Spinal cord (tissue), 10 donors: ENCODE data around the gene KDM2B. TPM values are rescaled to one million over a fixed set of nuclear protein-coding genes. Genes with fewer than 3 reads are reported as not detected.

ENCODE experiments used
- DNase-seq, 6 donors: peaks; one replicate each; pipeline versions ENCODE4 v3.0.0 to v3.0.0-alpha.2; 2013 to 2015; ENCODE audit warnings: low spot score in 6 of 6, low read depth in 4 of 6
- H3K27ac ChIP-seq: one replicate; pipeline ENCODE4 v1.5.1; 2013; ENCODE audit warnings: low read depth, low read length, control low read depth
- H3K27me3 ChIP-seq: one replicate; pipeline ENCODE4 v1.6.1; 2013; ENCODE audit warnings: low read length; ENCODE audit not compliant: control insufficient read depth, insufficient read depth
- H3K36me3 ChIP-seq: one replicate; pipeline ENCODE4 v1.6.1; 2013; ENCODE audit warnings: low read length; ENCODE audit not compliant: control insufficient read depth, insufficient read depth
- H3K4me1 ChIP-seq: one replicate; pipeline ENCODE4 v1.6.1; 2013; ENCODE audit warnings: low read length; ENCODE audit not compliant: control insufficient read depth, insufficient read depth
- H3K4me3 ChIP-seq: one replicate; pipeline ENCODE4 v1.5.1; 2013; ENCODE audit warnings: low read depth, low read length, control low read depth
- H3K9me3 ChIP-seq: one replicate; pipeline ENCODE4 v1.6.1; 2013; ENCODE audit warnings: low read length; ENCODE audit not compliant: control insufficient read depth, insufficient read depth
- WGBS: methylation state at CpG from one replicate; pipeline ENCODE4 v1.1.5; 2013; ENCODE audit warnings: missing lambda C conversion rate; ENCODE audit not compliant: insufficient coverage; 5-methylcytosine and 5-hydroxymethylcytosine counted together
- polyA plus RNA-seq, 2 donors: library from polyadenylated mRNA; unstranded; fragments of 120-200 nt; gene quantifications; one replicate each; pipeline ENCODE4 v1.2.1, GENCODE V29; 2013; ENCODE audit not compliant: insufficient read length in 2 of 2
- total RNA-seq, 2 donors: library from RNA; depleted of rRNA in 1 of 2; stranded (reverse); fragments of 120-200 nt in 1 of 2; fragments of >200 nt in 1 of 2; gene quantifications; one replicate each; pipeline versions ENCODE4 v1.2.3 to v1.2.4, GENCODE V29; 2013 to 2014
- donor health status: healthy.

Gene KDM2B
- total and polyA plus RNA-seq, 4 donors = 26.8 to 58.3 (median 43.8) TPM

GRCh38 chr12:121538699-121539061, 42.1 kb downstream of the KDM2B start:
- peak overlapping the region; percentile 30 for H3K4me3 ChIP-seq
- H3K4me1 ChIP-seq = peaks cover 31% of the 10 kb centered on the region
- no peak overlapping the region for H3K27ac ChIP-seq
- DNase-seq = no peak
- H3K36me3 ChIP-seq = peaks cover 5% of the 10 kb centered on the region
- no peaks in the 10 kb centered on the region for H3K9me3 ChIP-seq
- 76% methylated on average over 4 of the region's 5 CpGs for WGBS
- no peaks in the 10 kb centered on the region for H3K27me3 ChIP-seq

- Histone ChIP-seq H3K27ac (peak overlapping the region; percentile 96), H3K4me3 (peak overlapping the region; percentile 53), H3K9me3 (no peaks in the 10 kb centered on the region), H3K27me3 (no peaks in the 10 kb centered on the region), H3K4me1 (peaks cover 31% of the 10 kb centered on the region), H3K36me3 (peaks cover 7% of the 10 kb centered on the region)
- 1% methylated on average over 74 of the region's 83 CpGs for WGBS
- peak in 2 of 6 donors; percentile 38 to 55 for DNase-seq
Observed at GRCh38 chr12:121537814-121538698, 42.8 kb downstream of the KDM2B start.

DNA sequence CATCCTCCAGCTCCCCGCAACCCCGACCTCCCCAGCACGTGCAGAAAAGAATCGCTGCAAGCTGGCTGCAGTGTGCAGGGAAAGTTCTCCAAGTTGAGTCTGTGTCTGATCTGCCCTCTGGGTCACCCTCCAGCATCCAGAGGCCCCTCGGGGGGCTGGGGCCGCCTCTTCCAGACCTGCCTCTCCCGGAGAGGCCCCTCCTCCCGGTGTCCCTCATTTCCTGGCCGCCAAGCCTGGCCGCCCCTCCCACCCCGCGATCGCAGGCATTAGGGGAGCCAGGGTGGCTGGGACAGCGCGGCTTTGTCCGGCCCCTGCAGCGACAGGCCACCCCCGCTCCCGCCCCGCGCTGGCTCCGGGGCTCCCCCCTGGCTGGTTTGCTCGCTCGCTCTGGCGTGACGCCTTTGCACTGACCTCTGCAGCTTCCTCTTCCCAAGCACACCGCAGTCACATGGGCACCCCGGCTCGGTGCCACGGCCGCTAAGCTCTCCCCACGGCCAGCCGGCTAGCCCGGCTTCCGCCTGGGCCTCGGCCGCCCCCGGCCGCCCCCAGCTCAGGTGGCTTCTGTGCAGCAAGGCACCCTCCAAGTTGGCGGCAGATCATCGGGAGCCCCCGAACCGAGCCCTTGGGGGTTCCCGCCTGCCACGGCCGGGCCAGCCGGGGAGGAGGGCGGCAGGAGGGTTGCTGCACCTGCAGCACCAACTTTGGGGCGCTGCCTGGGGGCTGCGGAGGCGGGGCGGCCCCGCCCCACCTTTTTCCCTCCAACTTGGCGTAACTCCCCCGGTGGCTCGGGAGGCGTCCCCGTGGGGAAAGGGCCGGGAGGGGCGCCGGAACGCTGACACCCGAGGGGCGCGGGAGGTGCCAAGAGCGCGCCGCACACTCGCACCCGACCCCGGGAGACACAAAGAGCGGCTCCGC, 43.7 kb downstream of the KDM2B start:
- peak overlapping the region; percentile 53 for H3K4me3 ChIP-seq
- no peaks in the 10 kb centered on the region for H3K27me3 ChIP-seq
- no peaks in the 10 kb centered on the region for H3K9me3 ChIP-seq
- H3K4me1 ChIP-seq = peaks cover 40% of the 10 kb centered on the region
- WGBS = under 1% methylated on average over 73 of the region's 73 CpGs
- peak overlapping the region; percentile 96 for H3K27ac ChIP-seq
- peaks cover 15% of the 10 kb centered on the region for H3K36me3 ChIP-seq
- peak in 3 of 6 donors; percentile 55 to 88 (median 85) for DNase-seq

DNA sequence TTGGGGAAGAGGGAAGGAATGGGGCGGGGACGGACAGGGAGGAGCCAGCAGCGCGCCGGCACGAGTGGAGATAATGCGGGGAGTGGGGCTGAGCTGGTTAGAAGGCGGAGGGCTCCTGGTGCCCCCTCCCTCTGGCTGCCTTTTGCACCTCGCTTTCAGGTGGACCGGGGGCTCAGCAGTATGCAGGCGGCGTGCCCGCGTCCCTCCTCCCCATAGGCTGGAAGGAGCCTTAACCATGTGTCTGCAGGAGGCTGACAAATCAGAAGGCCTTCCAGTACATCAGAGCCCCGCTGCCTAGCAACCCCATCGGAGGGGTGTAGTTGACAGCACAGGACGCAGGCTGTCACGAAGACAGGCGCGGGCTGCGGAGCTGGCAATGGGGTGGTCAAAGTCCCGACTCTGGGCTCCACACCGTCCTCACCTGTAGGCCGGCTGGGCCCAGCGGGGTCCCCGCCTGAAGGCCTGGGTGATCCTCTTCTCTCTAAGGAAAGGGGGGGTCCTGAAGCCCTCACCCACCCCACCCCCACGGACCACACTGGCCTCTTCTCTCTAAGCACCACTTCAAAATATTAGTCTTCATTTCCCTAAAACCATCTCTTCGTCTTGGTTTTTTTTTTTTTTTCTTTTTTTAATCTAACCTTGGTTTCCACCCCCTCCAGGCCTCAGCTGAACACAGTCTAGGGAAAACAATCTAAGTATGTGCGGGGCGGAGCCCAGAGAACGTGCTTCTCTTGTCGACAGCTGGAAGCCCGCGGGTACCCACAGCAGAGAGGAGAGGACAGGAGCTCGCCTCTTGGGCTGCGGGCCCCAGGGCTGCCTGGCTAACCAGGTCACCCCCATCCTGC, 44.5 kb downstream of the KDM2B start:
- Histone ChIP-seq H3K4me1 (peaks cover 41% of the 10 kb centered on the region), H3K4me3 (peak overlapping the region; percentile 53), H3K27ac (peak overlapping the region; percentile 96), H3K36me3 (peaks cover 20% of the 10 kb centered on the region), H3K27me3 (no peaks in the 10 kb centered on the region), H3K9me3 (no peaks in the 10 kb centered on the region)
- DNase-seq = peak; percentile 77 to 98 (median 84)
- under 1% methylated on average over 23 of the region's 36 CpGs for WGBS

- Histone ChIP-seq H3K27ac (peak overlapping the region; percentile 96), H3K4me1 (peaks cover 46% of the 10 kb centered on the region), H3K9me3 (no peaks in the 10 kb centered on the region), H3K36me3 (peaks cover 20% of the 10 kb centered on the region), H3K4me3 (peak overlapping the region; percentile 53), H3K27me3 (no peaks in the 10 kb centered on the region)
- 19% methylated on average over 5 of the region's 13 CpGs for WGBS
- peak in 2 of 6 donors; percentile 33 to 41 for DNase-seq
Observed at GRCh38 chr12:121535150-121536053, 45.4 kb downstream of the KDM2B start.

DNA sequence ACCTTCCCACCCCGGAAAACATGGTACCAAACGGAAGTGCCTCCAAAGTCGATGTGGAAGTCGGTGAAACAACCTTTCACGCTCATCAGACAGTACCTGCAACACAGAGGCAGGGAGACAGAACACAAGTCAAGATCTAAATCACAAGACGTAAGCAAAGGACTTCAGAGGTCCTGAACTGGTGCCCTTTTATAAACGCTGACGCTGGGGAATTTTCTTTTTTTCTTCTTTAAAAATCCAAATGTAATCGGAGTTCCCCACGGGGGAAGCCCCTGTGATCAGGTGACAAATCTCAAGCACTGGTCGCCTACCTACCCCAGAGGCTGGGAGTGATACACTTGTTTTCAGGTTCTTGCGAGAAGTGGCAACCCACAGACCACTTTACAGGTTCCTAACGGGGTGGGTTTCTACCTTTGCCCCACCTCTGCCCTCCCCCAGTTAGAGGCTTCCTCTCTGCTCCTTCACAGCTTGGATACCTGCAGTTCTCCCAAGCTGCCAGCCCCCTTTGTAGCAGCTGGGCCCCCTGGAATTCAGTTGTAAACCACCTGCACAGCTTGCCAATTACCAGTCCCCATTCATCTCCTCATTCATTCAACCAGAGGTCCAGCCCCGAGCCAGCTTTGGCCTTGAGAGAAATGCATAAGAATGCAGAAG, 46.2 kb downstream of the KDM2B start:
- WGBS = 61% methylated on average over 11 of the region's 14 CpGs
- Histone ChIP-seq H3K4me3 (no peak overlapping the region), H3K27ac (no peak overlapping the region), H3K36me3 (peaks cover 20% of the 10 kb centered on the region), H3K4me1 (peaks cover 46% of the 10 kb centered on the region), H3K27me3 (no peaks in the 10 kb centered on the region), H3K9me3 (no peaks in the 10 kb centered on the region)
- no peak for DNase-seq

DNA sequence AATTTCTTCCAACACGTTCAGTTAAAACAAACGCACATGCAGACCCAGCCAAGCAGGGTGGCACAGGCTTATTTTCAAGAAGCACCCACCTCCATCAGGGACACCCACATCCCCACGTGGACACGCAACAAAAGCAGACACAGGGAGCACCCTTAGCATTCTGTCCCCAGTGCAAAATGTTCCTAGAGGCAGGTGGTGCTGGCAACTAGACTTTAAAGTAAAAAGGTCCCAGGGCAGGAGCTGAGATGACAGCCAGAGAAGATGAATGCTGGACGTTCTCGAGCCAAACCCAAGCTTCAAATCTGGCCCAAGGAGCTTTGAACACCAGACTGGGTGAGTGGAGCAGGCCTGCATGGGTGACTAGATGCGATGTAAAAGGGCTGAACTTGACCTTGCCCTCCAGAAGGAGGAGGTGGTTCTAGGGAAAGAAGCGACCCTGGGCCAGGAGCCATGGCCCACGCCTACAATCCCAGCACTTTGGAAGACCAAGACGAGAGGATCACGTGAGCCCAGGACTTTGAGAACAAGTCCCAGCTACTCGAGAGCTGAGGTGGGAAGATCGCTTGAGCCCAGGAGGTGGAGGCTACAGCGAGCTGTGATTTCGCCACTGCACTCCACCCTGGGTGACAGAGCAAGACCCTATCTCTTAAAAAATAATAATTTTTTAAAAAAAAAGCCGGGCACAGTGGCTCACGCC, 47.3 kb downstream of the KDM2B start:
- 79% methylated on average over 10 of the region's 17 CpGs for WGBS
- H3K27ac ChIP-seq = no peak overlapping the region
- no peak overlapping the region for H3K4me3 ChIP-seq
- peaks cover 24% of the 10 kb centered on the region for H3K36me3 ChIP-seq
- peaks cover 43% of the 10 kb centered on the region for H3K4me1 ChIP-seq
- H3K9me3 ChIP-seq = no peaks in the 10 kb centered on the region
- DNase-seq = no peak
- no peaks in the 10 kb centered on the region for H3K27me3 ChIP-seq
